Measurements from ENCODE around the gene MAP4K4. TPM values are rescaled to one million over a fixed set of nuclear protein-coding genes. Genes with fewer than 3 reads are reported as not detected.

MAP4K4 gene
- total and polyA plus RNA-seq, 2 of the 13 experiments (the other 11 are each of a cell fraction or from before 2014, with no cell fraction given) = 105 to 264 TPM

DNA sequence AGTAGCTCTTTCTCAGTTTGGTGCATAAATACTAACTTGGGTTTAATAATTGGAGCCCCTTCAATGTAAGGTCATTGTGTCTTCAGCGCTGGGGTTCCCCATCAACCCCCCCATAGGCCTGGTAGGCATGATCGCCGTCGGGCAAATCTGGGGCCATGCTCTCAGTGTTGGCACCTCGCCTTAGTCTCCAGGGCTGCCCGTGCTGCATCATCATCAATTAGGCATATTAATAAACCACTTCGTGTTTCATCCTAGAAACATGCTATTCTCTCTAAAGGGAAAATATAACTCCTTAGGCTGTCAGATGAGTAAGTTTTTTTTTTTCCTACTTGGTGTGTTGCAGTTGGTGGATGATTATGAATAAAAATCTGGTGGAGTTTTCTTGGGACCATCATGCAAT, 197.5 kb downstream of the MAP4K4 start:
- Histone ChIP-seq H3K27me3 (ENCODE audit: control insufficient read depth in 1 of 2, insufficient read depth in 2 of 2, low read length in 2 of 2) (no peaks in the 10 kb centered on the region), H3K4me2 (ENCODE audit: low read depth, low read length) (no peak overlapping the region), H2AFZ (ENCODE audit: low read length) (no peak overlapping the region), H3K36me3 (replicated peaks in 1 of 2; ENCODE audit: control insufficient read depth in 1 of 2, insufficient read depth in 2 of 2, low read length in 2 of 2) (peaks cover 20 to 36% of the 10 kb centered on the region in 2 experiments), H3K27ac (ENCODE audit: extremely low read length, insufficient read depth, low read length) (no peak overlapping the region), H3K9me3 (ENCODE audit: low read length) (no peaks in the 10 kb centered on the region), H4K20me1 (ENCODE audit: insufficient read depth, low read length) (no peaks in the 10 kb centered on the region), H3K9ac (ENCODE audit: insufficient read depth, low read depth, low read length) (no peak overlapping the region), H3K4me1 (ENCODE audit: insufficient read depth, low read length) (peaks cover 16% of the 10 kb centered on the region), H3K4me3 (replicated peaks in 1 of 3; ENCODE audit: insufficient read depth in 1 of 3, low read depth in 2 of 3, low read length in 3 of 3) (no peak overlapping the region), H3K79me2 (ENCODE audit: insufficient read depth, low read length) (no peaks in the 10 kb centered on the region)
- DNase-seq (ENCODE audit: low spot score) (no peak), ATAC-seq (no peak), FAIRE-seq (no peak)
- ChIA-PET POLR2A (no interaction called here), CTCF (ENCODE audit: low intra/inter-chr PET ratio, low total read pairs) (no interaction called here)
- BruUV-seq (replicated peaks) = no TSS peak
- 94% methylated on average over 7 of the region's 7 CpGs for WGBS (ENCODE audit: low lambda C conversion rate)
- in situ Hi-C loops (cut with HindIII; ENCODE audit: extremely low pct_ligation_motif_present, low pct_unique_long_range_greater_than_20kb) (loop anchor here (5.0 kb wide), 1 partner anchor 87 kb away; no protein-coding TSS in a partner anchor), intact Hi-C loops (cut with micrococcal nuclease; ENCODE audit: unreplicated experiment) (no loop called here)
- peak; percentile 82 for TF ChIP-seq RBM22 (optimal IDR thresholded peaks at IDR 0.05; ENCODE audit: low read length)
- TF ChIP-seq, protein P1, sequence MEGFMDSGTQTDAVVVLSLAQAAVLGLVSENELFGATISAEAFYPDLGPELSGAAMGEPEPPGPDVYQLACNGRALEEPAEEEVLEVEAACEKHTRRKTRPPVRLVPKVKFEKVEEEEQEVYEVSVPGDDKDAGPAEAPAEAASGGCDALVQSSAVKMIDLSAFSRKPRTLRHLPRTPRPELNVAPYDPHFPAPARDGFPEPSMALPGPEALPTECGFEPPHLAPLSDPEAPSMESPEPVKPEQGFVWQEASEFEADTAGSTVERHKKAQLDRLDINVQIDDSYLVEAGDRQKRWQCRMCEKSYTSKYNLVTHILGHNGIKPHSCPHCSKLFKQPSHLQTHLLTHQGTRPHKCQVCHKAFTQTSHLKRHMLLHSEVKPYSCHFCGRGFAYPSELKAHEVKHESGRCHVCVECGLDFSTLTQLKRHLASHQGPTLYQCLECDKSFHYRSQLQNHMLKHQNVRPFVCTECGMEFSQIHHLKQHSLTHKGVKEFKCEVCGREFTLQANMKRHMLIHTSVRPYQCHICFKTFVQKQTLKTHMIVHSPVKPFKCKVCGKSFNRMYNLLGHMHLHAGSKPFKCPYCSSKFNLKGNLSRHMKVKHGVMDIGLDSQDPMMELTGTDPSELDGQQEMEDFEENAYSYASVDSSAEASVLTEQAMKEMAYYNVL (CRISPR knock-in tag; IDR thresholded peaks at IDR 0.05; ENCODE audit: borderline replicate concordance) = no peak

DNA sequence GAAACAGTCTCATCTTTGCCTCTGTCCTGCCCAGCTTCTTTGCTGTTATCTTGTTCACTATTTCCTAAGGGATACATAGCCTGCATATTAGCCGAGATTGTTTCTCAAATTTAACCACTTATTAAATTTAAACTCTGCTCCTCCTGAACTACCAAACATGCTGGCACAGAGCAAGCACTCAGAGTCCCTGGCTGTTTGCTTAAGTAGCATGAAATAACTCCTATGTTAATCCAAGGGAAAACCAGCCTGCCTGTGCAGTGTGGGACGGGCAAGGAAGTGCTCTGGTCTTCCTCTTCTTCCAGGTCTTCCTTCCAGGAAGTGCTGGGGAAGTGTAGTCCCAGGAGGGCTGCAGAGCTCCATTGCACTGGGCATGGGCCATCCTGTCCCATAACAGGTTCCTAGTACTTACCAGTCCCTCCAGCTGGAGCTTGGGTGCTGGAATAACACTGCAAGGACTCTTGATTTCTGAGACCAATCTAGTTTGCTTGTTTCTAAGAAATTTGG, 198.4 kb downstream of the MAP4K4 start:
- no peak overlapping the region for H3K9ac ChIP-seq (ENCODE audit: insufficient read depth, low read depth, low read length)
- H2AFZ ChIP-seq (ENCODE audit: low read length) = no peak overlapping the region
- no peaks in the 10 kb centered on the region for H3K9me3 ChIP-seq (ENCODE audit: low read length)
- peaks cover 16% of the 10 kb centered on the region for H3K4me1 ChIP-seq (ENCODE audit: insufficient read depth, low read length)
- intact Hi-C loops (cut with micrococcal nuclease; ENCODE audit: unreplicated experiment) (no loop called here), in situ Hi-C loops (cut with HindIII; ENCODE audit: extremely low pct_ligation_motif_present, low pct_unique_long_range_greater_than_20kb) (loop anchor here (5.0 kb wide), 1 partner anchor 86 kb away; no protein-coding TSS in a partner anchor)
- no peak for DNase-seq (ENCODE audit: low spot score)
- WGBS (ENCODE audit: low lambda C conversion rate) = 94% methylated on average over 2 of the region's 2 CpGs
- H4K20me1 ChIP-seq (ENCODE audit: insufficient read depth, low read length) = no peaks in the 10 kb centered on the region
- ATAC-seq = no peak
- H3K79me2 ChIP-seq (ENCODE audit: insufficient read depth, low read length) = no peaks in the 10 kb centered on the region
- no peaks in the 10 kb centered on the region for H3K27me3 ChIP-seq (ENCODE audit: control insufficient read depth in 1 of 2, insufficient read depth in 2 of 2, low read length in 2 of 2)
- POLR2A ChIA-PET = interaction anchor here (1.3 kb wide), 1 partner anchor 66 kb away, joined by 3 read pairs; no protein-coding TSS in a partner anchor
- peaks cover 16 to 35% of the 10 kb centered on the region in 2 experiments for H3K36me3 ChIP-seq (replicated peaks in 1 of 2; ENCODE audit: control insufficient read depth in 1 of 2, insufficient read depth in 2 of 2, low read length in 2 of 2)
- no peak overlapping the region for H3K4me3 ChIP-seq (replicated peaks in 1 of 3; ENCODE audit: insufficient read depth in 1 of 3, low read depth in 2 of 3, low read length in 3 of 3)
- H3K27ac ChIP-seq (ENCODE audit: extremely low read length, insufficient read depth, low read length) = no peak overlapping the region
- no peak for TF ChIP-seq ZNF20 (CRISPR knock-in tag; IDR thresholded peaks at IDR 0.05)
- TF ChIP-seq, protein P2, sequence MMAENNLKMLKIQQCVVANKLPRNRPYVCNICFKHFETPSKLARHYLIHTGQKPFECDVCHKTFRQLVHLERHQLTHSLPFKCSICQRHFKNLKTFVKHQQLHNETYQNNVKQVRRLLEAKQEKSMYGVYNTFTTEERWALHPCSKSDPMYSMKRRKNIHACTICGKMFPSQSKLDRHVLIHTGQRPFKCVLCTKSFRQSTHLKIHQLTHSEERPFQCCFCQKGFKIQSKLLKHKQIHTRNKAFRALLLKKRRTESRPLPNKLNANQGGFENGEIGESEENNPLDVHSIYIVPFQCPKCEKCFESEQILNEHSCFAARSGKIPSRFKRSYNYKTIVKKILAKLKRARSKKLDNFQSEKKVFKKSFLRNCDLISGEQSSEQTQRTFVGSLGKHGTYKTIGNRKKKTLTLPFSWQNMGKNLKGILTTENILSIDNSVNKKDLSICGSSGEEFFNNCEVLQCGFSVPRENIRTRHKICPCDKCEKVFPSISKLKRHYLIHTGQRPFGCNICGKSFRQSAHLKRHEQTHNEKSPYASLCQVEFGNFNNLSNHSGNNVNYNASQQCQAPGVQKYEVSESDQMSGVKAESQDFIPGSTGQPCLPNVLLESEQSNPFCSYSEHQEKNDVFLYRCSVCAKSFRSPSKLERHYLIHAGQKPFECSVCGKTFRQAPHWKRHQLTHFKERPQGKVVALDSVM (CRISPR knock-in tag; IDR thresholded peaks at IDR 0.05) = no peak
- peak; percentile 93 for TF ChIP-seq RBM22 (optimal IDR thresholded peaks at IDR 0.05; ENCODE audit: low read length)
- TF ChIP-seq ZNF292 (CRISPR knock-in tag; IDR thresholded peaks at IDR 0.05; ENCODE audit: borderline replicate concordance, low read depth) = no peak
- TF ChIP-seq, protein P3, sequence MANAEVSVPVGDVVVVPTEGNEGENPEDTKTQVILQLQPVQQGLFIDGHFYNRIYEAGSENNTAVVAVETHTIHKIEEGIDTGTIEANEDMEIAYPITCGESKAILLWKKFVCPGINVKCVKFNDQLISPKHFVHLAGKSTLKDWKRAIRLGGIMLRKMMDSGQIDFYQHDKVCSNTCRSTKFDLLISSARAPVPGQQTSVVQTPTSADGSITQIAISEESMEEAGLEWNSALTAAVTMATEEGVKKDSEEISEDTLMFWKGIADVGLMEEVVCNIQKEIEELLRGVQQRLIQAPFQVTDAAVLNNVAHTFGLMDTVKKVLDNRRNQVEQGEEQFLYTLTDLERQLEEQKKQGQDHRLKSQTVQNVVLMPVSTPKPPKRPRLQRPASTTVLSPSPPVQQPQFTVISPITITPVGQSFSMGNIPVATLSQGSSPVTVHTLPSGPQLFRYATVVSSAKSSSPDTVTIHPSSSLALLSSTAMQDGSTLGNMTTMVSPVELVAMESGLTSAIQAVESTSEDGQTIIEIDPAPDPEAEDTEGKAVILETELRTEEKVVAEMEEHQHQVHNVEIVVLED (CRISPR knock-in tag; IDR thresholded peaks at IDR 0.05; ENCODE audit: borderline replicate concordance) = no peak
- TF ChIP-seq ZNF496 (CRISPR knock-in tag; IDR thresholded peaks at IDR 0.05; ENCODE audit: insufficient replicate concordance) = no peak
- 0 out of 2 replicates have a peak, but pooled peaks have one; percentile 38 for TF ChIP-seq ETV6 (CRISPR knock-in tag; conservative IDR thresholded peaks at IDR 0.05)
- H3K4me2 ChIP-seq (ENCODE audit: low read depth, low read length) = no peak overlapping the region
- CTCF ChIA-PET (ENCODE audit: low intra/inter-chr PET ratio, low total read pairs) = no interaction called here
- no peak for FAIRE-seq
- BruUV-seq (replicated peaks) = no TSS peak
